ENCODE data around the gene THOC2. TPM values are rescaled to one million over a fixed set of nuclear protein-coding genes. Genes with fewer than 3 reads are reported as not detected.
"Not testable (repeated sequence)": the region's sequence is repeated elsewhere in the genome, so short reads cannot be mapped to it uniquely, and the experiment has no call there.

Gene THOC2
- total and polyA plus RNA-seq, 2 donors from 2014 or later: 18.8 to 66.6 TPM

DNA sequence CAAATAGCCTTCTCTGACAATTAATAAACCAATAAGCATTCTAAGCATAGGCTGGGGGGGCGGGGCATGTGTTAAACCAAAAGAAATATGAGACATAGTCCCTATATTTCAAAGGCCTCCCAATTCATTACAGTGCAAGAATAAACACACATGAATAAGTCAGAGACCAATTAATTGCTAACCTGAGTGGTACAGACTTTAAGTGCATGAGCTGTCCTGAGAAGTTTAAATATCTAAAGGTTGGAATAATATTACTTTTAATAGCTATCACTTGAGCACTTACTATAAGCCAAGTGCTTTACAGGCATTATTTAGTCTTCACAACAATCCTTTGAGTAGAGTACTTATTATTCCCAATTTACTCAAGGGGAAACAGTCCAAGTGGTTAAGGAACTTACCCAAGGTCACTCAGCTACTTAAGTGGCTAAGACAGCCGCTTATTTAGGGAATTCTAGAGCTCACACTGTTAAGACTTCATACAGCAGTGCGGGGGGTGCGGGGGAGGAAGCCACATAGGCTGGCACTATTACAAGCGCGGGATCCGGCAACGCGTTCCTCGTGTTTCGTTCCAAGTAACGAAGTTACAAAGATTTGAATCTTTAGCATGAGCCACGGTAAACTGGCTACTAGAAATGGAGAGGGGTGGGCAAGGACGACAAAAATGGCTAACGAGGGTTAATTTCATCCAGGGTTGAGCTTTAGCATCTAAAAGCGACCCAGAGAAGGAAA, 1.4 kb downstream of the THOC2 start:
- H3K4me3 ChIP-seq (ENCODE audit: low read length in 3 of 3): peak overlapping the region; percentile 81 to 85 (median 81)
- H3K27me3 ChIP-seq (ENCODE audit: control insufficient read depth, insufficient read depth, low read length): no peaks in the 10 kb centered on the region
- TF ChIP-seq, protein P1, sequence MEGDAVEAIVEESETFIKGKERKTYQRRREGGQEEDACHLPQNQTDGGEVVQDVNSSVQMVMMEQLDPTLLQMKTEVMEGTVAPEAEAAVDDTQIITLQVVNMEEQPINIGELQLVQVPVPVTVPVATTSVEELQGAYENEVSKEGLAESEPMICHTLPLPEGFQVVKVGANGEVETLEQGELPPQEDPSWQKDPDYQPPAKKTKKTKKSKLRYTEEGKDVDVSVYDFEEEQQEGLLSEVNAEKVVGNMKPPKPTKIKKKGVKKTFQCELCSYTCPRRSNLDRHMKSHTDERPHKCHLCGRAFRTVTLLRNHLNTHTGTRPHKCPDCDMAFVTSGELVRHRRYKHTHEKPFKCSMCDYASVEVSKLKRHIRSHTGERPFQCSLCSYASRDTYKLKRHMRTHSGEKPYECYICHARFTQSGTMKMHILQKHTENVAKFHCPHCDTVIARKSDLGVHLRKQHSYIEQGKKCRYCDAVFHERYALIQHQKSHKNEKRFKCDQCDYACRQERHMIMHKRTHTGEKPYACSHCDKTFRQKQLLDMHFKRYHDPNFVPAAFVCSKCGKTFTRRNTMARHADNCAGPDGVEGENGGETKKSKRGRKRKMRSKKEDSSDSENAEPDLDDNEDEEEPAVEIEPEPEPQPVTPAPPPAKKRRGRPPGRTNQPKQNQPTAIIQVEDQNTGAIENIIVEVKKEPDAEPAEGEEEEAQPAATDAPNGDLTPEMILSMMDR (IDR thresholded peaks at IDR 0.05; ENCODE audit: borderline replicate concordance, extremely low read depth, insufficient read depth): no peak
- peak in 3 of 5 donors; percentile 20 to 43 (median 39) for DNase-seq
- peak overlapping the region; percentile 32 to 77 (median 74) for H3K9ac ChIP-seq (ENCODE audit: low read length in 3 of 3)
- H3K9me3 ChIP-seq (ENCODE audit: control insufficient read depth in 2 of 3, insufficient read depth in 1 of 3, low read length in 3 of 3): no peaks in the 10 kb centered on the region
- H3K36me3 ChIP-seq (ENCODE audit: control insufficient read depth in 2 of 3, insufficient read depth in 3 of 3, low read length in 3 of 3): no peaks in the 10 kb centered on the region
- no peak for FAIRE-seq
- H3K4me1 ChIP-seq (ENCODE audit: control insufficient read depth in 2 of 3, insufficient read depth in 2 of 3, low read depth in 1 of 3, low read length in 3 of 3): no peaks in the 10 kb centered on the region
- peak overlapping the region in 1 of 2 donors; percentile 88 for H3K27ac ChIP-seq (ENCODE audit: low read depth in 2 of 2, low read length in 2 of 2)
- intact Hi-C loops (cut with DNase I): no loop called here

DNA sequence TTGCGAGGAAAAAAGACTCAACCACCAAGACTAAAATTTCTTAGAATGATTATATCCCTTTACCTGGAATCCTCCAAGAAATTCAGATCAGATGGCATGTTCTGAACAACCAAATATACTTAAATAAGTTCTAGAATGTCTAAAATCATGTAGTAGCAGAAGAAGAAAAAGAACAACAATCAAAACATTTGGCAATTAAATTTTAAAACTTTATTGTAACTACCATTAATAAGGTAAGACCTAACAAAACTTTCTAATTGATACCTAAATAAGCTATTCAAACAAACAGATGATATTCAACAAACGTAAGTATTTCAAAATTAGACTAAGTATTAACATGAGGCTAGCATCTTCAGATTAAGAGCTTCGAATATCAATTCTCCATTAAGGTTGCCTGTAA, 4.3 kb downstream of the THOC2 start:
- Histone ChIP-seq H3K4me3 (ENCODE audit: low read length in 3 of 3) (no peak overlapping the region), H3K36me3 (ENCODE audit: control insufficient read depth in 2 of 3, insufficient read depth in 3 of 3, low read length in 3 of 3) (no peaks in the 10 kb centered on the region), H3K9ac (ENCODE audit: low read length in 3 of 3) (no peak overlapping the region), H3K9me3 (ENCODE audit: control insufficient read depth in 2 of 3, insufficient read depth in 1 of 3, low read length in 3 of 3) (no peaks in the 10 kb centered on the region), H3K27me3 (ENCODE audit: control insufficient read depth, insufficient read depth, low read length) (no peaks in the 10 kb centered on the region), H3K4me1 (ENCODE audit: control insufficient read depth in 2 of 3, insufficient read depth in 2 of 3, low read depth in 1 of 3, low read length in 3 of 3) (no peaks in the 10 kb centered on the region), H3K27ac (ENCODE audit: low read depth in 2 of 2, low read length in 2 of 2) (no peak overlapping the region)
- TF ChIP-seq, protein P1 (IDR thresholded peaks at IDR 0.05; ENCODE audit: borderline replicate concordance, extremely low read depth, insufficient read depth): no peak
- FAIRE-seq (no peak), DNase-seq (no peak)
- intact Hi-C loops (cut with DNase I): no loop called here

DNA sequence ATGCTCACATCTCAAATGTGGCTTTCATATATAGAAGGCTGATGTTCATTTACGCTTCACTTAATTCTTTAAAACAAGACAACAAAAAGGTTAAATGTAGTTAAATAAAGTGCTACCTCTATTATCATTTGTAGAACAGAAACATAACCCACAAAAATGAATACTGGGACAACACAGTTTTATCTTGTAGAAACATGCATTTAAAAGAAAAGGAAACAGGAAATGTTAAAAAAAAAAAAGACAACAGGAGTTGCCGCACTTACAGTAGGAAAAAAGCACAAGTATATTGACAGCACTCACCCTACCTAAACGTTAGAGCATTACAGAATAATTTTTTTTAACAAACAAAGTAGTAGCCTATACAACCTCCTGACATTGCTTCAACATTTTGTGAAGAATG, 4.8 kb downstream of the THOC2 start:
- no peak for DNase-seq
- intact Hi-C loops (cut with DNase I): no loop called here
- no peaks in the 10 kb centered on the region for H3K36me3 ChIP-seq (ENCODE audit: control insufficient read depth in 2 of 3, insufficient read depth in 3 of 3, low read length in 3 of 3)
- no peaks in the 10 kb centered on the region for H3K9me3 ChIP-seq (ENCODE audit: control insufficient read depth in 2 of 3, insufficient read depth in 1 of 3, low read length in 3 of 3)
- no peak for FAIRE-seq
- TF ChIP-seq, protein P1 (IDR thresholded peaks at IDR 0.05; ENCODE audit: borderline replicate concordance, extremely low read depth, insufficient read depth): no peak
- H3K27me3 ChIP-seq (ENCODE audit: control insufficient read depth, insufficient read depth, low read length): no peaks in the 10 kb centered on the region
- H3K27ac ChIP-seq (ENCODE audit: low read depth in 2 of 2, low read length in 2 of 2): no peak overlapping the region
- no peak overlapping the region for H3K9ac ChIP-seq (ENCODE audit: low read length in 3 of 3)
- H3K4me3 ChIP-seq (ENCODE audit: low read length in 3 of 3): no peak overlapping the region
- H3K4me1 ChIP-seq (ENCODE audit: control insufficient read depth in 2 of 3, insufficient read depth in 2 of 3, low read depth in 1 of 3, low read length in 3 of 3): no peaks in the 10 kb centered on the region

DNA sequence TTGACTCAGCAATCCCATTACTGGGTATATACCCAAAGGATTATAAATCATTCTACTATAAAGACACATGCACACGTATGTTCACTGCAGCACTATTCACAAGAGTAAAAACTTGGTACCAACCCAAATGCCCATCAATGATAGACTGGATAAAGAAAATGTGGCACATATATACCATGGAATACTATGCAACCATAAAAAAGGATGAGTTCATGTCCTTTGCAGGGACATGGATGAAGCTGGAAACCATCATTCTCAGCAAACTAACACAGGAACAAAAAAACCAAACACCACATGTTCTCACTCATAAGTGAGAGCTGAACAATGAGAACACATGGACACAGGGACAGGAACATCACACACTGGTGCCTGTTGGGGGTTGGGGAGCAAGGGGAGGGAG, 10.7 kb downstream of the THOC2 start:
- H3K27me3 ChIP-seq (ENCODE audit: control insufficient read depth, insufficient read depth, low read length); H3K9me3 ChIP-seq (ENCODE audit: control insufficient read depth in 2 of 3, insufficient read depth in 1 of 3, low read length in 3 of 3); H3K27ac ChIP-seq (ENCODE audit: low read depth in 2 of 2, low read length in 2 of 2); H3K9ac ChIP-seq (ENCODE audit: low read length in 3 of 3); FAIRE-seq; H3K36me3 ChIP-seq (ENCODE audit: control insufficient read depth in 2 of 3, insufficient read depth in 3 of 3, low read length in 3 of 3); DNase-seq; intact Hi-C loops (cut with DNase I); H3K4me1 ChIP-seq (ENCODE audit: control insufficient read depth in 2 of 3, insufficient read depth in 2 of 3, low read depth in 1 of 3, low read length in 3 of 3); H3K4me3 ChIP-seq (ENCODE audit: low read length in 3 of 3): not testable (repeated sequence)
